Mesenteric fat pad (tissue), 1 donor: ENCODE measurements around the gene LDLRAD4. TPM values are rescaled to one million over a fixed set of nuclear protein-coding genes. Genes with fewer than 3 reads are reported as not detected.
A peak's percentile ranks its signal among the peaks of the same experiment; 100 is the strongest.

Experiments
- DNase-seq: peaks from one replicate; pipeline ENCODE4 v3.0.0-alpha.2; 2020; ENCODE audit warnings: low spot score
- total RNA-seq: library from RNA; stranded (reverse); fragmentation: NEBNext Ultra II Directional; extraction: Animal tissue kit (Norgen Biotek cat#: 25700); gene quantifications from one replicate; pipeline ENCODE4 v1.2.1, GENCODE V29; 2021
- donor health status: DM: yes; HTN: yes; CAD: no.

Gene LDLRAD4
- total RNA-seq, 1 donor from 2014 or later = 39.6 TPM

DNA sequence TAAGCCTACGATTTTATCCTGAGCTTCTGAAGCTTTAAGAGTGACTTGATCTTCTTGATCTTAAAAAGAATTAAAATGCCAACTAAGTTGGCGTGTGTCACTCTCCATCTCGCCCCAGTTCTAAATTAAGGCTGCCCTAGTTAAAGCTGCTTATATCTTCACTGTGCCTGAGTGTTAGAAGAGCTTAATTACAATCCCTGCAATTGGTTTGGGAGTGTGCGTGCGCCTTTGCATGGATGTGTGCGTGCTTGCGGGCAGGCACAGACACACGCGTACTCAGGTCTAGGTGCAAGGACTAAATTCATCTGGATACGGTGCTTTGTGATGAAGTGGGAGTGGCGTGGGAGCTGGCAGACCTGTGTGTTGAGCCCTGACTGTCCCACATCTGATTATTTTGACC, 306.3 kb downstream of the LDLRAD4 start:
- peak; percentile 60 for DNase-seq

DNA sequence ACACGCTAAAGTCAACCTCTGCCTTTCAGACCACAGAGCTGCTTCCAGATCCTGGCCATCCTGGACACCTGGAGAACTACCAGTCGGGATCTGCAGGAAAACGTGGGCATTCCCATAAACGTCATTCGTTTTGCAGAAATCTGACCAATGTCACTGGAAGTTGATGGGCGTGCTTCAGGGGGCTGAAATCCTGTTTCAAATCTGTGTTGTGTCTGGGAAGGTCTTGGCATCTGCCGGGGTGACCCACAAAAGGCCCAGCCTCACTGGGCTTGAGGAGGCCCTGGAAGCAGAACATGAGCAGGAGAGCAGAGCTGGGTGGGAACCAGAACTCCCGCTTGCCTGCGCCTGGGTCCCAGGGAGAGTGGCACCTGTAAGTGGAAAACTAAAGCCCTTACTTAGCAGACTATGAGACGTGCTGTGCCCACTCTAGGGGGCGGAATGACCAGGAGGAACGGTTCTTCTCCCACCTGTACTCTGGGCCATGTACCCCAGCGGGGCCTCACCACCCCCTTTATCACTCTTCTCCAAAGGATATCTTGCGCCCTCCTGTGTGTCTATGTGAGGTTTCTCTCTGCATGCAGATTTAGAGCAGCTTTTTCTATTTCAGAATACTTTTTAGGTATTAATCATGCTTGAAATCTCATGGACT, 306.9 kb downstream of the LDLRAD4 start:
- DNase-seq = peak; percentile 45

DNA sequence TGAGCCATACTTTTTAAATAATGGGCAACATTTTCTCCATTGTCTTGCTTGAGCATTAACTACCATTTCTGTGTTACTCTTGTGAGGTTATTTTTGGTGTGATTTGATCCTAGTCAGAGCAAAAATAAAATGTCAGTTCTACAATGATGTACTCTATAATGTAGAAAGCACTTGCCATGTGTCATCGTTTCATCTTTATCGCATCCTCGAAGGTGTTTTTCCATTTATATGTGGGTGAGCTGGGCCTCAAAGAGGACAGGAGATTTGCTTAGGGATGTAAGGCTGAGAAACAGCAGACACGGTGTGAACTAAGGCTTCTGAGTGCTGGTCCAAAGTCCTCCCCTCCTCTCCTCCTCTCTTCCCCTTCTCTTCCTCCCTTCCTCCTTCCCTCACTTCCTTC, 308.0 kb downstream of the LDLRAD4 start:
- DNase-seq = peak; percentile 16

DNA sequence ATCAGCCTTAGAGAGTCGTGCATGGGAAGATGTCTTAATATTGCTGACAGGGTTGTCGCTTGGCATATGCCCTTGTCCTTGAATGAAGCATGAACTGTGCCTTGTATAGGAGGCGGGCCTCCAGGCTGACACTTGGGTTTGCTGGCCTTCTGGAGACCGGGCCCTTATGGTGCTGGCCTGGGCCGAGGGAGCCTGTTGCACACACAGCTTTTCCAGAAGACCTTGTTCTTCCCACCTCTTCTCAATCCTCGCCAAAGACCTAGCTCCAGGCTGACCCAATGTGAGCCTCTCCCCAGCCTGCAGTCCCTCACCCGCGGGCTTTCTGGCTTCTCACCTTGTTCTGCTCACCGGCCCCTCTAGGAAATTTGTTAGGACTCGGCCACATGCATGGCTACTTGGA, 308.7 kb downstream of the LDLRAD4 start:
- peak; percentile 43 for DNase-seq

DNA sequence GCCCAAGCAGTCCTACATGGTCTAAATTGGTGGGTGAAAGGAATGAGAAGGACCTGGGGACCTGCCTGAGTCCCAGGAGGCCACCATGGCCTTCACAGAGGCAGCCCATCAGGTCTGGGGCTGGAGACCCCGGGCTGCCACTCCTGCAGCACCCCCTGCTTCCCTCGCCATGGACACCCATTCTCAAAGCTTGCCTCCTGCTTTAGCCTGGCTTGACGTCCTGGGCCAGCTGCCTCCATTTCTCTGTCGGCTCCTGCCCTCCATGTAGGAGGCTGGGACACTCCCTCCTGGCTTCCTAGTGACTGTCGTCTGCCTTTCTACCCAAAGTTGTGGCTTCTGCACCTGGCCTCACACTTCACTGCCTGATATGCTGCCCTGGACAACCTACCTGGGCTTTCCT, 309.2 kb downstream of the LDLRAD4 start:
- DNase-seq = peak; percentile 49

DNA sequence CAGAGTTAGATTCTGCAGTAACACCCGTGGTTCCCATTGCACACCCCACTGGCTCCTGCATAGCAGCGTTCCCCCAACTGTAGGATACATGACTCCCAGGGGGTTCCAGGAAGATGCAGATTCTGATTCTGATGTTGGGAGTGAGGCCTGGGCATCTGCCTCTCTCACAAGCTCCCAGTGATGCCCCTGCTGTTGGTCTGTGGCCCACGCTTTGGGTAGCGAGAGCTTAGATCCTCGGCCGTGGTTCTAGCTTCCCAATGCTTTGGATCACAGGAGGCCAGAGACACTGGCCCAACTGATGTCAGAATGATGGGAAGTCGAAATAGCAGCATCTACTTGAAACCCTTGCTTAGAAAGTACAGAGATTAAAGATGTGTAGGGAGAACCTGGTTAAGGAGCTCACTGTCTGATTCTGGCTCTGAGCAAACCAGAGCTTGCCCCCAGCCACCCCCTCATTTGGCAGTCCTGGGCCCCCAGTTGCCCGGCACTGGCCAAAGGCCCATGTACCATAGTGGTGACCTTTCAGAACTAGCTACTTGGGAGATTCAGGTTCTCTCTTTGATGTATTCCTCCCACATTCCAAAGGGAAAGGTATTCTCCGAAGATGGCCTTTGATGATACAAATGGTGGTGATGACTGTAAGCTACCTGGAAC, 310.3 kb downstream of the LDLRAD4 start:
- DNase-seq = peak; percentile 35

DNA sequence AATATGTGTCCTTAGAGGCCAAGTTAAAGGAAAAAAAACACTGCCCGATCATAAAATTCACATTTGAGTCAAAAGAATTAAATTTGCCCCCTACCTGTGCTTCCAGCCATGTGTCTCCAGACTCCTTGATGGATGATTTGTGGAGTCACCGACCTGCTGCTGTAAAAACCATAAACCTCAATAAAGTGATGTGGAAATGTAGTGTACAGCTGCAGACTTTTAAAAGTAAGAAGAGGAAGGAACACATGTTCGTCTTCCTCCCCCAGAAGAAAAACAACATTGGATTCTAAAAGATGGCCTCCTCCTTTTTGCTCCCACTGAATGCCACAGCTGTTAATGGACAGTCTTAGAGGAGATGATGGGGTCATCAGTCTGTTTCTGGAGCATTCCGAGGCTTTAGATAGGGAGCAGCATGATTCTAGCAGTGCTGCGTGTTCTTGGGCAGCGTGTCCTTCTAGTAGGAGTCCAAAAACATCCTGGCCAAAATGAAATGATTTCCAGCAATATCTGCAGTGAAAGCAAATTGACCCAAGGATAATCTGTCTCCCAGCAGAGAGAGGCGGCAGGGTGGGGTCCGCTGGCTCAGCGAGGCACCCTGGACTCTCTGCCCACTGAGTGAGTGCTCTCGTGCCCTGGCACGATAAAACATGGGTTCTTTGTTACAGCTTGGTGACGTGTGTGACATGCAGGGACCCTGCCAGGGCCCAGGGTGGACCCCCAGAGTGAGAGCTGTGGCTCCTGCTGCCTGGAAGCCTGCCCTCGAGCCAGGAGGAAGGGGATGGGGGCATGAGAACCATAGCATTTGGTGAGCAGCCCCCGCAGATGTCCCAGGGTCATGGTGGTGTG, 311.7 kb downstream of the LDLRAD4 start:
- peak; percentile 35 for DNase-seq

DNA sequence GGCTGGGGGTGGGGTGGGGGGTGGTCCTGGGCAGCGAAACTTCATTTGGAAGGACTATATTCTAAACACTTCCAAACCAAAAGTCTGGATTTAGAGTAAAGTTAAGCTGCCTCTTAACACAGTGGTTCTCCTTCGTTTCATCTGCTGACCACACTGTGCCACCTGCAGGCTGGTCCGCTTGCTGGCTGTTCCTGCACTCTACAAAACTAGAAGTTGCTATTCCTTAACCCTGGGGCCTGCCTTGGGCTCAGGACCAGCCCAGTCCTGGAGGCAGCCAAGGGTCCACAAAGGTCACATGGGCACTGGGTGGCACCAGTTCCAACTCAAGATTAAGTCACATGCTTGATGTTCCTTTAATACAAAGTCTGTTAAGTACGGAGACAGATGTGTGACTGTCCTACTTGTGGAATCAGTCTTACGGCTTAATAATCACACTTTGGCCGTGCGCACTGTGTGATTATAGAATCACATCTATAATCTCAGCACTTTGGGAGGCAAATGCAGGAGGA, 312.4 kb downstream of the LDLRAD4 start:
- peak; percentile 89 for DNase-seq

DNA sequence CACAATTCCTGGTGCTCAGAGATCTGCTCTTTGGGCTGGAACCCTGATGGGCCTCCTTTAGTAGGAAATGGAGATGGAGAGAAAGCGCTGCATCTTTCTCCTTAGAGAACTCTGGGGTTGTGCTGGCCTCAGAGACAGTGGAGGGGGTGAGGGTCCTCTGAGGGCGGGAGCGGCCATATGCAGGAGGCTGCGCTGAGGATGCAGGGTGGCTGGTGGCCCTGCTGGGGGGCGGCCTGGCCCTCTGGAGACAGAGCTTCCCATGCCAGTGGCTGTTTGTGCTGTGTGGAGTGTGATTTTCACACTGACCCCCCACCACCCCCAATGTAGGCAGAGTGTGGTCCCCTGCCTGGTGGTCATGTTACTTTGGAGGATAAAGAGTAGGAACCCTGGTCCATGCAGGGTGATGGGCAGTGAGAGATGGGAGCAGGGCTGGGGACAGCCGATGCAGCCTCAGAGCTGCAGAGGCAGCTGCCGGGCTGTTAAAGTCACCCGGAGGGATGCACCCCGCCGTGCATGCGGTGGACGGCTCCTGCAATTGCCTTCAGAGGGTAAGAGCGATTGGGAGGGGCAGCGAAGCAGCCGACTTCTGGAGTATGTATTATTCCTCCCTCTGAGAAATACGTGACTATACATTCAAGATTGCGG, 313.2 kb downstream of the LDLRAD4 start:
- DNase-seq = peak; percentile 78

DNA sequence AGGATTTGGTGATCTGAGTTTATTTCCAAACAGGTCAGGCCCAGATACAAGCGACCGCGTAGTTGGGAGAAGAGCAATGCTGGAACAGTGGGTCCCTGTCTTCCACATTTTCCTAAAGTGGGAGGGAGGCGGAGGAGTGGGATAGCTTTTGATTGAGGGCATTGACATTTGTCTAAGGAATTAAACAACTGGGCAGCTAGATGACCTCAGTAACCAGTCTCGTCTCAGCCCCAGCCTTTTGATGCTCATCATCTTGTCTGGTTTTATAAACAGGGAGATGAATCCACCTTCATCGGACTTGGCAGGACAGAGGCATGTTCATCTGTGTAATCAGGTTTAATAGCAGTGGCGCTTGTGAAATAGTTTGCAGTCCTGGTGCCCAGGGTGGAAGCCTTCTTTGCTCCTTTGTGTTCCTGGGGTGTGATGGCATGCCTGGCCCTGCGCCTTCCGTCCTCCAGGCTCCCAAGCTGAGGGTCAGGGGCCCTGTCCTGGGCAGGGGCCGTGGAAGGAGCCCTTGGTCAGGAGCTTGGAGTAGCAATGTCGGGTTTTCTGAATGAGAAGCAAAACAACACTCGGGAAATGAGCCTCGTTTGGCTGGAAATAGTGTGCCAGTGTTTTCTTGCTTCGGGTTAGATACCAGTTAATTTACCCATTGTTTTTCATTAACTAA, 314.0 kb downstream of the LDLRAD4 start:
- DNase-seq = peak; percentile 53

DNA sequence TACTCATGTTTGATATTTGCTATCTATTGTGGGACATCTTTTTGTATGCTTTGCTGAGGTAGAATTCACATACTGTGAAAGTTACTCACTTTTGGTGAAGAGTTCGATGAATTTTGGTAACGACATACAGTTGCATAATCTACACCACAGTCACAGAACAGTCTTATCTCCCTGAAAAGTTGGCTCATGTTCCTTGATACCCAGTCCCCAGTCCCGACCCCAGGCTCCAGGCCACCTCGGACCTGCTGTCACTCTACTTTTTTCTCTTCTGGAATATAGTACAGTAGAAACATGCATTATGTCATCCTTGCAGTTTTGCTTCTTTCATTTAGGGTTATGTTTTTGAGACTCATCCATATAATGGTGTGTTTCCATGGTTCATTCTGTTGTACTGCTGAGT, 316.1 kb downstream of the LDLRAD4 start:
- DNase-seq = peak; percentile 26

DNA sequence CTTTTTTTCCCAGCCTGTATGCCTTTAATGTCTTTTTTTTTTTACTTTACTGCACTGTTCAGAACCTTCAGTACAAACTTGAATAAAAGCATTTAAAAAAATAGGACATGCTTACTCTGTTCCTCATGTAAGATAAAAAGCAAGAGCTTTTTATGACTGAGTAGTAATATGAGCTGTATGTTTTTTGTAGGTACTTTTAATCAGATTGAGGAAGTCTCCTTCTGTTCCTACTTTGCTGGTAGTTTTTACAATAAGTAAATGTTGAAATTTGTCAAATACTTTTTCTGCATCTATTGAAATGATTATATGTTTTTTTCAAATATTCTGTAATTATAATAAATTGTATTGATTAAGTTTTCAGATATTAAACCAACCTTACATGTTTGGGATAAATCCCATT, 318.0 kb downstream of the LDLRAD4 start:
- DNase-seq = no peak

DNA sequence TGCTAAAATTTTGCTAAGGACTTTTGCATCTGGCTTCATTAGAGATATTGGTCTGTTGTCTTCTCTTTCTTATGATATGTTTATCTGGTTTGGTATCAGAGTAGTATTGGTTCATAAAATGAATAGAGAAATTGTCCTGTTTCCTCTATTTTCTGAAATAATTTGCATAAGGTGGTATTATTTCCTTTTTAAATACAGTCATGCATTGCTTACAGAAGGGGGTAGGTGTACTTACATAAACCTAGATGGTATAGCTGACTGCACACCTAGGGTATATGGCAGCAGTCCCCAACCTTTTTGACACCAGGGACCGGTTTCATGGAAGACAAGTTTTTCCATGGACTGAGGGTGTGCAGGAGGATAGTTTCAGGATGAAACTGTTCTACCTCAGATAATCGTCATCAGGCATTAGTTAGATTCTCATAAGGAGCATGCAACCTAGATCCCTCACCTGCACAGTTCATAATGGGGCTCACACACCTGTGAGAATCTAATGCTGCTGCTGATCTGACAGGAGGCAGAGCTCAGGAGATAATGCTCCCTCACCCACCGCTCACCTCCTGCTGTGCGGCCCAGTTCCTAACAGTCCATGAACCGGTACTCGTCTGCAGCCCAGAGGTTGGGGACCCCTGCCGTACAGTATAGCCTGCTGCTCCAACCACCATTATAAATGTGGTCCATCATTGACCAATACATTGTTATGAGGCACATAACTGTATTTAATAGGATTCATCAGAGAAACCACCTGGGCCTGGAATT, 318.6 kb downstream of the LDLRAD4 start:
- no peak for DNase-seq

DNA sequence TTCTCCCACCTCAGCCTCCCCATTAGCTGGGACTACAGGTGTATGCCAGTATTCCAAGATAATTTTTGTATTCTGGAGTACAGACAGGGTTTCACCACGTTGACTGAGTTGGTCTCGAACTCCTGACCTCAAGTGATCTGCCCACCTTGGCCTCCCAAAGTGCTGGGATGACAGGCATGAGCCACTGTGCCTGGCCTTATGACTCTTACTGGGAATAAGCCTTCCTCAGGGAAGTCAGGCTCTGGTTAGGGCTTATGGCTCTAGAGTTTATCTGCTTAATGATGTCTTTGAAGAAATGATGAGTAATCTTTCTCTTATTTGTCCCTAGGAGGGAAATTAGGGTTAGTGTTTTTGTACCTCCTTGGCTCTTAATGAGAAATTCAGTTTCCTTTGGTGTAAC, 320.1 kb downstream of the LDLRAD4 start:
- DNase-seq = no peak

DNA sequence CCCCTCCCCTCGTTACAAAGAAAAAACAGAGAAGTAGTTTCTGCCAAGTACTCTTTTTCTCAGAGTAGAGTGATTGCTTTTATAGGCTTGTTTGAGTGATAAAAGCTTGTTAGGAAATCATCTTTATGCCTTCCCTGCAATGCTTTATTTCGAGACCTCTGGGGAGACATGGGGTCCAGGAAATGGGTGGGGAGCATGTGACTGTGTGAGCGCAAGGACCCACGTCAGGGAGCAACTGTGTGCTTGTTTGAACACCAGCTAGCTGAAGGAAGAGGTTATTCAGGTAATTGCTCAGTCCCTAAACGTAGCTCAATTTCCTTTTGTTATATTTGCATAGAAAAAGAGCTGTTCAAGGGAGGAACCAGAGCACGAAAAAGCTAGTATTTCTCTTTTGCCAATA, 320.5 kb downstream of the LDLRAD4 start:
- DNase-seq = no peak

DNA sequence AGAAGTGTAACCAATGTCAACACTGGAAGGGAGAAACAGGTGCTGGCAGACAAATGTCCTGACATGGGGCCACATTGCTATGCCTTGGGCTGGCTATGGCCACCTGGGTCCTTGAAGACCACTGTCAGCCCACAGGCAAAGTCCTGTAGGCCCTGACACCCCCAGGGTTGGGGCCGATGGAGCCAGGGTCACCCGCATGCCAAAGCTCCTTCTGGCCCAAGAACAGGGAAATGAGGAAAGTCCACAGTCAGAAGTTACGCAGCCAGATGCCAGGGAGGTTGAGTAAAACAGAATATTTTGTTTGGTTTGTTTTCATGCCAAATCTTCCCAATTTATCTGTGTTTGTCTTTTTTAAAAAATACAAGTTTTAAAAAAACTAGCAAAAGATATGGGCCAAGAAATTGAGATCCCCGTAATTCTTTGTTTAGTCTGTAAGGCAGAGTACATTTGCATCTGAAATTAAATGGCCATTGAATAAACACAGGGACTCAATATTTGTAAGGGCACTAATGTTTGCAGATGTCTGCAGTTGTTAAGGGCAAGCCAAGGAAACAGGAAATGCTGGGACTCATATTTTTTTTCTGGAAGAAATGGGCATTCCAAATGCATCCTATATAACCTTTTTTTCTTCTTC, 321.4 kb downstream of the LDLRAD4 start:
- no peak for DNase-seq

DNA sequence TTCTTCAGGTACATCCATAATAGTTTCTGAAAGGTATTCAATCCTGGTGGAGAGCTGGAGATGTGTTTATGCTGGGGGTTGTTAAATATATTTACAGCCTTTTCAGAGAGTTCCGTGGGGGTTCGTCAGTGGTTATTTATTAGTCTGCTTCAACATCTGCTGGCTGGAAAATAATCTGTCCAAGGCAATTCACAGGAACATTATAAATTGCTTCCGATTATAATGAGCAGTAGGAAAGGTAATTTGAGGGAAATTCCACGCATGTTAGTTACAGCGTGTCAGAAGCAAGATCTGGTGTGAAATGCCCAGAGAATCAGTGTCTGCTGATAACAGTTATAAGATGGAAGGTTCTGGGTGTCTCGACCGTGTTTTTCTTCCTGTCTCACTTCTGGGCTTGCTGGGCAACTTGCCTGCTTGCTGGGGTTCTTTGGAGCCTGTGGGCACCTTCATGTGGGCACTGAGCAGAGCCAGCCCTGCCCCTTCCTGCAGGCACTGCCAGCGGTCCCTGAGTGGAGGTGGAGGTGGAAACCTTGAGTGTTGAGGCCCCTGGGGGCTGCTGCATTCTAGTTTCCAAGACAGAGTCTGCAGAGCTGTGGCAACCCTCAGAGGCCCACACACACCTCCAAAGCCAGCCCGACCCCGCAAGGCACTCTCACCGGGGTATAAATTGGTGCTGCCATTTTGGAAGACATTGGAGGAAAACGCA, 322.1 kb downstream of the LDLRAD4 start:
- DNase-seq = no peak

DNA sequence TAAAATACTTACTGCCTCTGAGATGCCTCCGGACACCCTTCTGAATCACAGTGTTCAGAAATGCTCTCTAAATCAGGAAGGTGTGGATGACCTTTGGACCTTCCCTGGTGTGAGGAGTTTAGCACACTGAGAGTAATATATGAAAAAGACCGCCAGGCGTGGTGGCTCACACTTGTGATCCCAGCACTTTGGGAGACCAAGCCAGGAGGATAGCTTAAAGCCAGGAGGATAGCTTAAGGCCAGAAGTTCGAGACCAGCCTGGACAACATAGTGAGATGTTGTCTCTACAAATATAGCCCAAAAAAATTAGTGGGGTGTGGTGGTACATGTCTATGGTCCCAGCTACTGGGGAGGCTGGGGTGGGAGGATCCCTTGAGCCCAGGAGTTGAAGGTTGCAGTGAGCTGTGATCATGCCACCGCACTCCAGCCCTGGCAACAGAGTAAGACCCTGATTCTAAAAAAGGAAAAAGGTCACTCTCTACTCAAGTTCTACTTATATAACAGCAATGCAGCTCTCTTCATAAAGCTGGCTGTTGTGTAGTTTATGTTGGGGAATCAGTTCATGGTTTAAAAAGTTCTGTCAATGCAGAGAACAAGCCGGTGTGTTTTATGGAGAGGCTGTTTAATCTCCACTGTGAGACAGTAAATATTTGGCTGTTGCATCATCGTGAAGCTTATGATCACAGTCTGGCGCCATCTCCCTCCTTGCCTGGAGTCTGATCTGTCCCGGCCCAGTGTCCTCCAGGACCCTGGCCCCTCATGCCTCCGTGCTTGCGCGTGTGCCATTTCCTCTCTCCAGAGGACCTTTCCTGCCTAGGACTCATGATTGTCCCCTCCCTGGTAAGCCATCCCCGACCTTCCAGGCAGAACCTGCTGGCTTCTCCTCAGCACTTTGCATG, 323.3 kb downstream of the LDLRAD4 start:
- peak; percentile 82 for DNase-seq
